Caco-2 (cell line): Measurements from ENCODE around the gene CPEB3. TPM values are rescaled to one million over a fixed set of nuclear protein-coding genes. Genes with fewer than 3 reads are reported as not detected.

Experiments used
- BruUV-seq: library from RNA; stranded (reverse); fragments of 400-500 nt; replicated peaks from 2 replicates; lab custom pipeline; 2021; lab: Mats Ljungman, UMichigan
- CTCF ChIA-PET: fragments of 300-600 bp; sonication (Branson Sonifier 250); formaldehyde crosslinking; loops from one replicate; lab custom pipeline; 2022; ENCODE audit warnings: antibody characterized with exemption; lab: Charles Lee
- POLR2A ChIA-PET: fragments of 300-600 bp; sonication (Branson Sonifier 250); formaldehyde crosslinking; loops from one replicate; lab custom pipeline; 2022; ENCODE audit warnings: antibody characterized with exemption; lab: Charles Lee
- DNase-seq, 2 experiments: peaks; one replicate each; pipeline versions ENCODE4 v3.0.0 to v3.0.0-alpha.2; 2020 to 2022
- H3K27me3 ChIP-seq: replicated peaks from 2 replicates; pipeline ENCODE4 v1.6.0; 2011; ENCODE audit warnings: low read length; ENCODE audit not compliant: control insufficient read depth, insufficient read depth
- H3K36me3 ChIP-seq: 2 replicates; pipeline ENCODE4 v1.5.1; 2011; ENCODE audit warnings: low read length; ENCODE audit not compliant: control insufficient read depth, insufficient read depth
- H3K4me1 ChIP-seq: fragments of 250-450 bp; sonication (Bioruptor Pico); 2 replicates; pipeline ENCODE4 v1.5.1; 2020; ENCODE audit warnings: mild to moderate bottlenecking
- H3K4me3 ChIP-seq: 2 replicates; pipeline ENCODE4 v1.5.1; 2011; ENCODE audit warnings: low read depth, mild to moderate bottlenecking, control low read depth, low read length
- H3K9me3 ChIP-seq: fragments of 250-450 bp; sonication (Bioruptor Pico); 2 replicates; pipeline ENCODE4 v1.5.1; 2020; ENCODE audit warnings: mild to moderate bottlenecking, moderate library complexity
- H3K27ac Mint-ChIP-seq: one replicate; pipeline ENCODE4 v1.8.0; 2022; ENCODE audit warnings: mixed read lengths; ENCODE audit not compliant: unreplicated experiment
- H3K27me3 Mint-ChIP-seq: one replicate; pipeline ENCODE4 v1.8.0; 2022; ENCODE audit warnings: mixed read lengths; ENCODE audit not compliant: insufficient read depth, unreplicated experiment
- H3K36me3 Mint-ChIP-seq: one replicate; pipeline ENCODE4 v1.8.0; 2022; ENCODE audit warnings: mild to moderate bottlenecking, mixed read lengths; ENCODE audit not compliant: insufficient read depth, unreplicated experiment
- H3K4me1 Mint-ChIP-seq: one replicate; pipeline ENCODE4 v1.8.0; 2022; ENCODE audit warnings: low read depth, mixed read lengths; ENCODE audit not compliant: unreplicated experiment
- H3K4me3 Mint-ChIP-seq: one replicate; pipeline ENCODE4 v1.8.0; 2022; ENCODE audit warnings: mild to moderate bottlenecking, moderate library complexity, mixed read lengths; ENCODE audit not compliant: unreplicated experiment
- H3K9me3 Mint-ChIP-seq: one replicate; pipeline ENCODE4 v1.8.0; 2022; ENCODE audit warnings: mixed read lengths; ENCODE audit not compliant: unreplicated experiment
- intact Hi-C: fragments of 100-400 bp; cut with micrococcal nuclease; formaldehyde crosslinking; loops from one replicate; pipeline ENCODE4 v1.10.0; 2022; ENCODE audit not compliant: unreplicated experiment
- total RNA-seq: library from RNA; stranded (reverse); gene quantifications from 2 replicates; pipeline ENCODE4 v1.2.3, GENCODE V29; 2022
- TF ChIP-seq, protein P1 (sequence below), 2 experiments: fragments of 200-600 bp in 1 of 2; IDR thresholded peaks; 1 replicate in 1 of 2; 2 replicates in 1 of 2; pipeline versions ENCODE4 v1.5.1 to v1.8.0; 2011 to 2022; ENCODE audit warnings: antibody characterized with exemption in 1 of 2, control low read depth in 1 of 2, inconsistent platforms in 1 of 2, low read depth in 1 of 2, low read length in 1 of 2, mild to moderate bottlenecking in 1 of 2, moderate library complexity in 1 of 2; ENCODE audit not compliant: insufficient read depth in 1 of 2, severe bottlenecking in 1 of 2, unreplicated experiment in 1 of 2

Gene CPEB3
- total RNA-seq, 1 experiment from 2014 or later = 2.3 TPM

DNA sequence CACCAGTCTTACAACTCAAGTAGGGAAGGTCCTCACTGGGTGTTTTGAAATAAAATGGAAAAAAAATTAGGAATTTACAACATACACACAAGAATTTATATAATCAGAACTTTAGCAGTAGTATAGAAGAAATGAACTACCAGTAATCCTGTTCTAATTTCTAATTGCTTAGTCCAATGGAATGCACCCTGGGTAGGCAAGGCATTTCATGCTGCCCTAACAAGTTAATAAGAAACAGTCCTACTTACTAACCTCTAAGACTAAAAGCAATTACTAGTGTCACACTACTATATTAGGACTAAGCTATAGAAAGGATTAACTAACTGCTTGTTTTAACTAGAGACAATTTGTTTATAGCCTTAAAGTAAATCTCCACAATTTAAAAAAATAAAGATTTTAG is 209.2 kb downstream of the CPEB3 start:
- no peaks in the 10 kb centered on the region for H3K9me3 Mint-ChIP-seq
- H3K4me1 ChIP-seq = peaks cover 9% of the 10 kb centered on the region; the same call in 1 of the 2 replicates
- ChIA-PET CTCF (interaction anchor here (0.5 to 0.6 kb wide), 2 partner anchors 105 to 436 kb away, joined by 3 to 5 read pairs; no protein-coding TSS in a partner anchor), POLR2A (no interaction called here)
- peaks cover 6% of the 10 kb centered on the region for H3K4me1 Mint-ChIP-seq
- H3K36me3 ChIP-seq = no peaks in the 10 kb centered on the region
- no peaks in the 10 kb centered on the region for H3K9me3 ChIP-seq
- DNase-seq = no peak
- intact Hi-C loops = no loop called here
- no TSS peak for BruUV-seq
- no peak overlapping the region for H3K4me3 Mint-ChIP-seq
- H3K36me3 Mint-ChIP-seq = peaks cover 12% of the 10 kb centered on the region
- no peaks in the 10 kb centered on the region for H3K27me3 Mint-ChIP-seq
- no peak overlapping the region for H3K4me3 ChIP-seq
- H3K27me3 ChIP-seq = no peaks in the 10 kb centered on the region
- no peak overlapping the region for H3K27ac Mint-ChIP-seq
- TF ChIP-seq, protein P1, sequence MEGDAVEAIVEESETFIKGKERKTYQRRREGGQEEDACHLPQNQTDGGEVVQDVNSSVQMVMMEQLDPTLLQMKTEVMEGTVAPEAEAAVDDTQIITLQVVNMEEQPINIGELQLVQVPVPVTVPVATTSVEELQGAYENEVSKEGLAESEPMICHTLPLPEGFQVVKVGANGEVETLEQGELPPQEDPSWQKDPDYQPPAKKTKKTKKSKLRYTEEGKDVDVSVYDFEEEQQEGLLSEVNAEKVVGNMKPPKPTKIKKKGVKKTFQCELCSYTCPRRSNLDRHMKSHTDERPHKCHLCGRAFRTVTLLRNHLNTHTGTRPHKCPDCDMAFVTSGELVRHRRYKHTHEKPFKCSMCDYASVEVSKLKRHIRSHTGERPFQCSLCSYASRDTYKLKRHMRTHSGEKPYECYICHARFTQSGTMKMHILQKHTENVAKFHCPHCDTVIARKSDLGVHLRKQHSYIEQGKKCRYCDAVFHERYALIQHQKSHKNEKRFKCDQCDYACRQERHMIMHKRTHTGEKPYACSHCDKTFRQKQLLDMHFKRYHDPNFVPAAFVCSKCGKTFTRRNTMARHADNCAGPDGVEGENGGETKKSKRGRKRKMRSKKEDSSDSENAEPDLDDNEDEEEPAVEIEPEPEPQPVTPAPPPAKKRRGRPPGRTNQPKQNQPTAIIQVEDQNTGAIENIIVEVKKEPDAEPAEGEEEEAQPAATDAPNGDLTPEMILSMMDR (IDR thresholded peaks at IDR 0.05; ENCODE audit: insufficient read depth in 1 of 2, low read depth in 1 of 2, low read length in 1 of 2, severe bottlenecking in 1 of 2, unreplicated experiment in 1 of 2) = no peak

- Mint-ChIP-seq H3K36me3 (peaks cover 12% of the 10 kb centered on the region), H3K4me1 (peaks cover 11% of the 10 kb centered on the region), H3K4me3 (no peak overlapping the region), H3K27me3 (no peaks in the 10 kb centered on the region), H3K27ac (no peak overlapping the region), H3K9me3 (no peaks in the 10 kb centered on the region)
- H3K4me3 ChIP-seq = no peak overlapping the region
- intact Hi-C loops = no loop called here
- no TSS peak for BruUV-seq
- CTCF ChIA-PET = interaction anchor here (0.7 kb wide), 1 partner anchor 359 kb away, joined by 3 read pairs; no protein-coding TSS in a partner anchor
- POLR2A ChIA-PET = no interaction called here
- TF ChIP-seq, protein P1 (IDR thresholded peaks at IDR 0.05; ENCODE audit: insufficient read depth in 1 of 2, low read depth in 1 of 2, low read length in 1 of 2, severe bottlenecking in 1 of 2, unreplicated experiment in 1 of 2) = no peak
- H3K9me3 ChIP-seq = no peaks in the 10 kb centered on the region
- H3K27me3 ChIP-seq = no peaks in the 10 kb centered on the region
- H3K36me3 ChIP-seq = no peaks in the 10 kb centered on the region
- H3K4me1 ChIP-seq = peaks cover 13% of the 10 kb centered on the region; the same call in 1 of the 2 replicates
- DNase-seq = peak in 1 of 2 experiments; percentile 8
Observed at GRCh38 chr10:92080244-92080643, 210.6 kb downstream of the CPEB3 start.

- ChIA-PET CTCF (no interaction called here), POLR2A (no interaction called here)
- no peaks in the 10 kb centered on the region for H3K27me3 Mint-ChIP-seq
- Histone ChIP-seq H3K36me3 (no peaks in the 10 kb centered on the region), H3K4me3 (no peak overlapping the region), H3K9me3 (no peaks in the 10 kb centered on the region), H3K27me3 (no peaks in the 10 kb centered on the region), H3K4me1 (peaks cover 13% of the 10 kb centered on the region; the same call in 1 of the 2 replicates)
- no peaks in the 10 kb centered on the region for H3K9me3 Mint-ChIP-seq
- intact Hi-C loops = no loop called here
- no peak overlapping the region for H3K27ac Mint-ChIP-seq
- peaks cover 17% of the 10 kb centered on the region for H3K4me1 Mint-ChIP-seq
- TF ChIP-seq, protein P1 (IDR thresholded peaks at IDR 0.05; ENCODE audit: insufficient read depth in 1 of 2, low read depth in 1 of 2, low read length in 1 of 2, severe bottlenecking in 1 of 2, unreplicated experiment in 1 of 2) = no peak
- H3K4me3 Mint-ChIP-seq = no peak overlapping the region
- no TSS peak for BruUV-seq
- DNase-seq = no peak
- peaks cover 12% of the 10 kb centered on the region for H3K36me3 Mint-ChIP-seq
Observed at GRCh38 chr10:92079003-92079402, 211.9 kb downstream of the CPEB3 start.
